HepG2 (cell line): ENCODE data around the gene PEX11G. TPM values are rescaled to one million over a fixed set of nuclear protein-coding genes. Genes with fewer than 3 reads are reported as not detected.

Experiments
- FOXM1 ChIP-seq: sonication (generic); formaldehyde crosslinking; IDR thresholded peaks from 2 replicates; pipeline ENCODE4 v1.5.0; 2020; ENCODE audit warnings: missing genetic modification reagents
- IKZF1 ChIP-seq: fragments of 450-650 bp; IDR thresholded peaks from 2 replicates; pipeline ENCODE4 v1.7.1; 2016
- MBD4 ChIP-seq: IDR thresholded peaks from 2 replicates; pipeline ENCODE4 v1.6.1; 2012; ENCODE audit warnings: low read length, inconsistent platforms, borderline replicate concordance
- NFYB ChIP-seq: sonication (generic); formaldehyde crosslinking; IDR thresholded peaks from 2 replicates; pipeline ENCODE4 v1.4.0; 2020; ENCODE audit warnings: missing genetic modification reagents
- RELA ChIP-seq: sonication (generic); formaldehyde crosslinking; IDR thresholded peaks from 2 replicates; pipeline ENCODE4 v1.4.0; 2020; ENCODE audit warnings: missing genetic modification reagents
- TBP ChIP-seq: sonication (generic); formaldehyde crosslinking; IDR thresholded peaks from 2 replicates; pipeline ENCODE4 v1.5.0; 2020; ENCODE audit warnings: missing genetic modification reagents
- ZMYM2 ChIP-seq: sonication (generic); formaldehyde crosslinking; IDR thresholded peaks from 2 replicates; pipeline ENCODE4 v1.8.0; 2022; ENCODE audit warnings: mild to moderate bottlenecking, missing genetic modification reagents
- ZNF331 ChIP-seq: sonication (generic); formaldehyde crosslinking; IDR thresholded peaks from 2 replicates; pipeline ENCODE4 v1.4.0; 2020; ENCODE audit warnings: missing genetic modification reagents
- ZNF615 ChIP-seq: sonication (generic); formaldehyde crosslinking; IDR thresholded peaks from 2 replicates; pipeline ENCODE4 v1.5.0; 2020; ENCODE audit warnings: mild to moderate bottlenecking, missing genetic modification reagents, borderline replicate concordance
- ZSCAN22 ChIP-seq: sonication (generic); formaldehyde crosslinking; IDR thresholded peaks from 2 replicates; pipeline ENCODE4 v1.4.0; 2020; ENCODE audit warnings: mild to moderate bottlenecking, missing genetic modification reagents
- ZSCAN25 ChIP-seq: sonication (generic); formaldehyde crosslinking; IDR thresholded peaks from 2 replicates; pipeline ENCODE4 v1.8.0; 2022; ENCODE audit warnings: mild to moderate bottlenecking, missing genetic modification reagents
- ZSCAN9 ChIP-seq: IDR thresholded peaks from 2 replicates; pipeline ENCODE4 v1.6.1; 2016; ENCODE audit warnings: borderline replicate concordance
- polyA plus RNA-seq, 8 experiments: library from polyadenylated mRNA; depleted of rRNA in 3 of 8; stranded (reverse) in 7 of 8; unstranded in 1 of 8; fragments of >200 nt; fragmentation: Illumina TruSeq in 4 of 8; extraction: Trizol in 4 of 8; gene quantifications; 2 replicates each; pipeline versions ENCODE4 v1.2.1 to v1.2.3, GENCODE V29; 2011 to 2016; ENCODE audit warnings: low read depth in 4 of 8, missing spikeins in 1 of 8, mixed read lengths in 1 of 8; ENCODE audit not compliant: insufficient read depth in 1 of 8
- total RNA-seq, 5 experiments: library from RNA; depleted of rRNA; stranded (reverse); fragments of >200 nt; fragmentation: Illumina TruSeq; extraction: Trizol; gene quantifications; 2 replicates each; pipeline ENCODE4 v1.2.3, GENCODE V29; 2016; ENCODE audit warnings: low read depth in 1 of 5
- TF ChIP-seq, protein P1 (sequence below): sonication (generic); formaldehyde crosslinking; IDR thresholded peaks from 2 replicates; pipeline ENCODE4 v1.4.0; 2020; ENCODE audit warnings: missing genetic modification reagents, borderline replicate concordance
- TF ChIP-seq, protein P2 (sequence below): sonication (generic); formaldehyde crosslinking; IDR thresholded peaks from 2 replicates; pipeline ENCODE4 v1.5.0; 2020; ENCODE audit warnings: mild to moderate bottlenecking, missing genetic modification reagents
- TF ChIP-seq, protein P3 (sequence below): sonication (generic); formaldehyde crosslinking; IDR thresholded peaks from 2 replicates; pipeline ENCODE4 v1.5.1; 2020; ENCODE audit warnings: missing genetic modification reagents, mild to moderate bottlenecking, borderline replicate concordance
- TF ChIP-seq, protein P4 (sequence below): sonication (generic); formaldehyde crosslinking; IDR thresholded peaks from 2 replicates; pipeline ENCODE4 v1.4.0; 2020; ENCODE audit warnings: mild to moderate bottlenecking, missing genetic modification reagents
- TF ChIP-seq, protein P5 (sequence below): sonication (generic); formaldehyde crosslinking; IDR thresholded peaks from 2 replicates; pipeline ENCODE4 v1.5.0; 2020; ENCODE audit warnings: missing genetic modification reagents, mild to moderate bottlenecking, borderline replicate concordance
- TF ChIP-seq, protein P6 (sequence below): sonication (generic); formaldehyde crosslinking; IDR thresholded peaks from 2 replicates; pipeline ENCODE4 v1.4.0; 2020; ENCODE audit warnings: missing genetic modification reagents

The PEX11G gene
- total and polyA plus RNA-seq, 2 of the 13 experiments (the other 11 are each of a cell fraction or from before 2014, with no cell fraction given), result not detected

DNA sequence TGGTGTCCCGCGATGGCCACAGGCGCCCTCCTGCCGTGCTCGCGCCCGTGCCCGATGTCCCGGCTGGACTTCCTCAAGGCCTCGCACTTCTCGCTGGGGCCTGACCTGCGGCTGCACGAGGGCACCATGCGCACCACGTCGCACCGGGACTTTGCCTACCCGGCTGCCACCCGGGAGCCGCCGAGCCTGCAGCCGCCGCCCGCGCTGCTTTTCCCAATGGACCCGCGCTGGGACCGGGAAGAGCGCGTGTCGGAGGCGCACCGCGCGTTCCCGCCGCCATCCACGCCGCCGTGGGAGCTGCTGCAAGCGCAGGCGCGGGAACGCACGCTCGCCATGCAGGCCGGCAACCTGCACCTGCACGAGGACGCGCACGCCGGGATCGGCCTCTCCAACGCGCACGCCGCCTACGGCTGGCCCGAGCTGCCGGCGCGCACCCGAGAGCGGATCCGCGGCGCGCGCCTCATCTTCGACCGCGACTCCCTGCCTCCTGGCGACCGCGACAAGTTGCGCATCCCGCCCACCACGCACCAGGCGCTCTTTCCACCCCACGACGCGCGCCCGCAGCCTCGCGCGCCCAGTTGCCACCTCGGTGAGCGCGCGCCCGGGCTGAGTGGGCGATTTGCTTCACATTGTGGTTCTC, 12.1 kb upstream of the PEX11G start (continued):
- TF ChIP-seq, protein P1, sequence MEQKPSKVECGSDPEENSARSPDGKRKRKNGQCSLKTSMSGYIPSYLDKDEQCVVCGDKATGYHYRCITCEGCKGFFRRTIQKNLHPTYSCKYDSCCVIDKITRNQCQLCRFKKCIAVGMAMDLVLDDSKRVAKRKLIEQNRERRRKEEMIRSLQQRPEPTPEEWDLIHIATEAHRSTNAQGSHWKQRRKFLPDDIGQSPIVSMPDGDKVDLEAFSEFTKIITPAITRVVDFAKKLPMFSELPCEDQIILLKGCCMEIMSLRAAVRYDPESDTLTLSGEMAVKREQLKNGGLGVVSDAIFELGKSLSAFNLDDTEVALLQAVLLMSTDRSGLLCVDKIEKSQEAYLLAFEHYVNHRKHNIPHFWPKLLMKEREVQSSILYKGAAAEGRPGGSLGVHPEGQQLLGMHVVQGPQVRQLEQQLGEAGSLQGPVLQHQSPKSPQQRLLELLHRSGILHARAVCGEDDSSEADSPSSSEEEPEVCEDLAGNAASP (CRISPR knock-in tag), result no peak
- TF ChIP-seq ZMYM2 (CRISPR knock-in tag) (no peak), NFYB (0 out of 2 replicates have a peak, but pooled peaks have one; percentile 13), ZSCAN25 (no peak), ZSCAN22 (CRISPR knock-in tag) (no peak), IKZF1 (no peak), ZSCAN9 (no peak), ZNF615 (no peak), ZNF331 (CRISPR knock-in tag) (no peak), MBD4 (no peak), FOXM1 (CRISPR knock-in tag) (no peak), TBP (no peak), RELA (CRISPR knock-in tag) (no peak)
- TF ChIP-seq, protein P2, sequence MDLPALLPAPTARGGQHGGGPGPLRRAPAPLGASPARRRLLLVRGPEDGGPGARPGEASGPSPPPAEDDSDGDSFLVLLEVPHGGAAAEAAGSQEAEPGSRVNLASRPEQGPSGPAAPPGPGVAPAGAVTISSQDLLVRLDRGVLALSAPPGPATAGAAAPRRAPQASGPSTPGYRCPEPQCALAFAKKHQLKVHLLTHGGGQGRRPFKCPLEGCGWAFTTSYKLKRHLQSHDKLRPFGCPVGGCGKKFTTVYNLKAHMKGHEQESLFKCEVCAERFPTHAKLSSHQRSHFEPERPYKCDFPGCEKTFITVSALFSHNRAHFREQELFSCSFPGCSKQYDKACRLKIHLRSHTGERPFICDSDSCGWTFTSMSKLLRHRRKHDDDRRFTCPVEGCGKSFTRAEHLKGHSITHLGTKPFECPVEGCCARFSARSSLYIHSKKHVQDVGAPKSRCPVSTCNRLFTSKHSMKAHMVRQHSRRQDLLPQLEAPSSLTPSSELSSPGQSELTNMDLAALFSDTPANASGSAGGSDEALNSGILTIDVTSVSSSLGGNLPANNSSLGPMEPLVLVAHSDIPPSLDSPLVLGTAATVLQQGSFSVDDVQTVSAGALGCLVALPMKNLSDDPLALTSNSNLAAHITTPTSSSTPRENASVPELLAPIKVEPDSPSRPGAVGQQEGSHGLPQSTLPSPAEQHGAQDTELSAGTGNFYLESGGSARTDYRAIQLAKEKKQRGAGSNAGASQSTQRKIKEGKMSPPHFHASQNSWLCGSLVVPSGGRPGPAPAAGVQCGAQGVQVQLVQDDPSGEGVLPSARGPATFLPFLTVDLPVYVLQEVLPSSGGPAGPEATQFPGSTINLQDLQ, result no peak
- TF ChIP-seq, protein P3, sequence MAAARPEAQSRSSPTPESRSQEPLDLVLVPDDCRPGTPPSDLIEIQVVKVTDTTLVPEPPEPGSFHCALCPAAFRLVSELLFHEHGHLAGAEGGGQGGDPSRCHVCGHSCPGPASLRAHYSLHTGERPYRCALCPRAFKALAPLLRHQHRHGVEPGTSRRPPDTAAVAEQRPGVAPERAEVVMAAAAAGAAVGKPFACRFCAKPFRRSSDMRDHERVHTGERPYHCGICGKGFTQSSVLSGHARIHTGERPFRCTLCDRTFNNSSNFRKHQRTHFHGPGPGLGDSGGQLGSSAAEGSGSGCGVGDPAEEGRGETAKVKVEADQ (CRISPR knock-in tag), result peak; percentile 38; the same call in 1 of the 2 replicates
- TF ChIP-seq, protein P4, sequence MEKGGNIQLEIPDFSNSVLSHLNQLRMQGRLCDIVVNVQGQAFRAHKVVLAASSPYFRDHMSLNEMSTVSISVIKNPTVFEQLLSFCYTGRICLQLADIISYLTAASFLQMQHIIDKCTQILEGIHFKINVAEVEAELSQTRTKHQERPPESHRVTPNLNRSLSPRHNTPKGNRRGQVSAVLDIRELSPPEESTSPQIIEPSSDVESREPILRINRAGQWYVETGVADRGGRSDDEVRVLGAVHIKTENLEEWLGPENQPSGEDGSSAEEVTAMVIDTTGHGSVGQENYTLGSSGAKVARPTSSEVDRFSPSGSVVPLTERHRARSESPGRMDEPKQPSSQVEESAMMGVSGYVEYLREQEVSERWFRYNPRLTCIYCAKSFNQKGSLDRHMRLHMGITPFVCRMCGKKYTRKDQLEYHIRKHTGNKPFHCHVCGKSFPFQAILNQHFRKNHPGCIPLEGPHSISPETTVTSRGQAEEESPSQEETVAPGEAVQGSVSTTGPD (CRISPR knock-in tag), result no peak
- TF ChIP-seq, protein P5, sequence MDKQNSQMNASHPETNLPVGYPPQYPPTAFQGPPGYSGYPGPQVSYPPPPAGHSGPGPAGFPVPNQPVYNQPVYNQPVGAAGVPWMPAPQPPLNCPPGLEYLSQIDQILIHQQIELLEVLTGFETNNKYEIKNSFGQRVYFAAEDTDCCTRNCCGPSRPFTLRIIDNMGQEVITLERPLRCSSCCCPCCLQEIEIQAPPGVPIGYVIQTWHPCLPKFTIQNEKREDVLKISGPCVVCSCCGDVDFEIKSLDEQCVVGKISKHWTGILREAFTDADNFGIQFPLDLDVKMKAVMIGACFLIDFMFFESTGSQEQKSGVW (CRISPR knock-in tag), result no peak
- TF ChIP-seq, protein P6, sequence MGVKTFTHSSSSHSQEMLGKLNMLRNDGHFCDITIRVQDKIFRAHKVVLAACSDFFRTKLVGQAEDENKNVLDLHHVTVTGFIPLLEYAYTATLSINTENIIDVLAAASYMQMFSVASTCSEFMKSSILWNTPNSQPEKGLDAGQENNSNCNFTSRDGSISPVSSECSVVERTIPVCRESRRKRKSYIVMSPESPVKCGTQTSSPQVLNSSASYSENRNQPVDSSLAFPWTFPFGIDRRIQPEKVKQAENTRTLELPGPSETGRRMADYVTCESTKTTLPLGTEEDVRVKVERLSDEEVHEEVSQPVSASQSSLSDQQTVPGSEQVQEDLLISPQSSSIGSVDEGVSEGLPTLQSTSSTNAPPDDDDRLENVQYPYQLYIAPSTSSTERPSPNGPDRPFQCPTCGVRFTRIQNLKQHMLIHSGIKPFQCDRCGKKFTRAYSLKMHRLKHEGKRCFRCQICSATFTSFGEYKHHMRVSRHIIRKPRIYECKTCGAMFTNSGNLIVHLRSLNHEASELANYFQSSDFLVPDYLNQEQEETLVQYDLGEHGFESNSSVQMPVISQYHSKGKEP (CRISPR knock-in tag), result no peak
